Activated CD4-positive, alpha-beta T cell treated with anti-CD3 and anti-CD28 coated beads for 4 hours (primary cell): ENCODE data around the gene EFHD1.
"Not testable (repeated sequence)": the region's sequence is repeated elsewhere in the genome, so short reads cannot be mapped to it uniquely, and the experiment has no call there.

ENCODE experiments used
- DNase-seq, 2 donors: peaks; one replicate each; pipeline ENCODE4 v3.0.0-alpha.2; 2020

Gene EFHD1

DNA sequence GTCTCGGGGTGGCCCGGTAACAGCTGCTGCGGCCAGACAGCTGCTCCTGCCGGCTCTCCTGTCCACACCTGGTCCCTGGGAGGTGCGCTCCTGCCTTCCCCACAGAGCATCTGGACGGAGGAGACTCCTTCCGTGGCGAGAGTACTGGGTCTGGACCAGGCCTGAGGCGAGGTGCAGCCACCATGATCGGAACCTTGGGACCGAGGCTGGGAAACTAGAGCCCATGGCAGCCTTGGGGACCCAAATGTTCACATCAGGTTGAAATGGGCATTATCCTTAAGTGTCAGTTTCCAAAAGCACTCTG lies 64.4 kb downstream of the EFHD1 start:
- DNase-seq, result no peak

DNA sequence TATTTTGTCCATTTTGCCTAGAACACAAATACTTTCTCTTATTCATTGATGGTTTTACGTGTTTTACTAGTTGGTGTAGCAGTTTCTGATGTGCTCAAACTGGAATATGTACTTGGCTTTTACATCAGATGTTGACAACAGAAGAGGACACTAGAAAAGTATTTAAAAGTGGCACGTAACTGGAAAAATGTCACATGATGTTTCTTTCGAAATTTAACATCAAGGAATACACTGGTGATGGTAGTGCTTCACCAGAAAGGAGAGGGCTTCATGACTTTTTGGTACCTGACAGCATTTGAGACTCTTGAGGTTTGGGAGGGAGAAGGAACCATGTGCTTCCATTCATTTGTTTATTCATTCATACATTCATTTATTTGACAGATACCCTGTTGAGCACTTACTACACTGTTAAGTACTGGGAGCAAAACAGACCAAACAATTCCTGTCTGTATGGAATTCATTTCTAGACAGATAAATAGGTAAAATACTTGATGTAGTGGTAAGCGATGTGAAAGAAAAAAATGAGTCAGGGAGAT lies 65.2 kb downstream of the EFHD1 start:
- no peak for DNase-seq

DNA sequence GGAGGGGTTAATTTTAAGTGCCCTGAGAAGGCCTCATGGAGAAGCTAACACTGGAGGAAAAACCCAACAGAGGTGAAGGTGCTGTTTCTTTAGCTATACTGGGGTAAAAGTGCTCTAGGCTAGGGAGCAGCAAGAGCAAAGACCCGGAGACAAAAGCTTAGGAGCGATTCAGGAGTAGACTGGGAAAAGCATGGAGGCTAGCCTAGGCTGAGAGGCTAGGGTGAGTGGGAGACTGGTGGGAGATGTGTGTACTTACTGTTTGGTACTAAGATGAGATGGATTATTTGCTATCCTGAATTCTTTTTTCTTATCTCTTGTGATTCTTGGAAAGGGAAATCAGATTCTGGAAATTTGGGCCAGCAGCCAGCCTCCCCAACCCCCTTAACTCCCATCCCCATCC lies 65.7 kb downstream of the EFHD1 start:
- DNase-seq, result no peak

DNA sequence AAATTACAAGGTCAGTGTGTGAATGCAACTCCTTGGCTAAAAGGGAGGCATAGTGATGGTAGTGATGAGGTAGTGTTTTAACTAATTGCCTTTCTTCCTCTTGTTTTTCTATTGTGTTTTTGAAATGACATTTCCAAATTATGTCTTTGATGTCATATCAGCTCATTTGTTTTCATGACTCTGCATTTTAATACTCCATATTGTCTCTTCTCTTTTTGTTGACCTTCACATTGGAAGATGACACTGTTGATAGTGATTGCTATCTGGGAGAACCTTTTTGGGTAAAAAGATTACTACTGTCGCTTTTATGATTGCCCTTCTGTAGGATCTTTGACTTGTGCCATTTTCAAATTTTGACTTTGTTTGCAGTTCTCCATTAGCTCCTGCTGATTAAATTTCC lies 66.8 kb downstream of the EFHD1 start:
- DNase-seq, result no peak

DNA sequence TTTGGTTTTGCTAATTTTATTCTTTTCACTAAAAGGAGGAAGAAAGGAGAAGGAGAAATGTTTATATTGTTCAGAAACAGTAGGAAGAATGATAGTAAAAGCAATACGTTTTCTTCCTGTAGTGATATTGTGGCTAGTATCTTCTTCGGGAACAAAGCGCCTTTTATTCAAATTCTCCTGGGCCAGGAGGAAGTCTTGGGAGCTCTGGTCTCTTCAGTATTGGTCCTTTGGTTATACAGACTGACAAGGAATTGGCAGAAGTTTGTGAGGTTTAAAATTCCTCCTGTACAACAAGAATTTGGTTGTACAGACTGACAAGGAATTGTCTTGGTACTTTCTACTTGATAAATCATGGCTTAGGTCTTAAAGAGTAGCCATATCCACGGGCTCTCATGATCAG lies 73.7 kb downstream of the EFHD1 start:
- no peak for DNase-seq

DNA sequence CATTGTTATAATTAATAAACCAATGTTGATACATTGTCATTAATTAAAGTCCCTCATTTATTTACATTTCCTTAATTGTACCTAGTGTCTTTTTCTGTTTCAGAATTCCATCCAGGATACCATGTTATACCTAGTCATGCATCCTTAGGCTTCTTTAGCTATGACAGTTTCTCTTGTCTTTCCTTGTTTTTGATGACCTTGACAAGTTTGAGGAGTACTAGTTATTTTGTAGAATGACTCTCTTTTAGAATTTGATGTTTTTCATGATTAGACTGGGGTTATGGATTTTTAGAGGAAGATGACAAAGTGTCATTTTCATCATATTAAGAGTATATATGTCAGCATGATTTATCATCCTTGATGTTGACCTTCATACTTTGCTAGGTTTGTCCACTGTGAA lies 80.1 kb downstream of the EFHD1 start:
- DNase-seq, result no peak

DNA sequence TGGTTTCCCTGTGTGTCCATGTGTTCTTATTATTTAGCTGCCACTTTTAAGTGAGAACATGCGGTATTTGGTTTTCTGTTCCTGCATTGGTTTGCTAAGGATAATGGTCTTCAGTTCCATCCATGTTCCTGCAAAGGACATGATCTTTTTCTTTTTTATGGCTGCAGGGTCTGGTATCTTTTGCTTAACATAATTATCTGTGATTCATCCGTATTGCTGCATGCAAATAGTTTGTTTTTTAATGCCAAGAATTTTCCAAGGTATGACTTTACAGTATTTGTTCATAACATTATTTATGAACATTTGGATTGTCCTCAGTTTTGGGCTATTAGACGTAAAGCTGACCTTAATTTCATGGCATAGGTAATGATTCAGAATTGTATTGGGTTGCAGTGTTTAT lies 81.6 kb downstream of the EFHD1 start:
- DNase-seq, result no peak

DNA sequence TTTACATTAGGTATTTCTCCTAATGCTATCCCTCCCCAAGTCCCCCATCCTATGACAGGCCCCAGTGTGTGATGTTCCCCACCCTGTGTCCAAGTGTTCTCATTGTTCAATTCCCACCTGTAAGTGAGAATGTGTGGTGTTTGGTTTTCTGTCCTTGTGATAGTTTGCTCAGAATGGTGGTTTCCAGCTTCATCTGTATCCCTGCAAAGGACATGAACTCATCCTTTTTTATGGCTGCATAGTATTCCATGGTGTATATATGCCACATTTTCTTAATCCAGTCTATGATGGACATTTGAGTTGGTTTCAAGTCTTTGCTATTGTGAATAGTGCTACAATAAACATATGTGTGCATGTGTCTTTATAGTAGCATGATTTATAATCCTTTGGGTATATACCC lies 86.7 kb downstream of the EFHD1 start:
- not testable (repeated sequence) for DNase-seq

DNA sequence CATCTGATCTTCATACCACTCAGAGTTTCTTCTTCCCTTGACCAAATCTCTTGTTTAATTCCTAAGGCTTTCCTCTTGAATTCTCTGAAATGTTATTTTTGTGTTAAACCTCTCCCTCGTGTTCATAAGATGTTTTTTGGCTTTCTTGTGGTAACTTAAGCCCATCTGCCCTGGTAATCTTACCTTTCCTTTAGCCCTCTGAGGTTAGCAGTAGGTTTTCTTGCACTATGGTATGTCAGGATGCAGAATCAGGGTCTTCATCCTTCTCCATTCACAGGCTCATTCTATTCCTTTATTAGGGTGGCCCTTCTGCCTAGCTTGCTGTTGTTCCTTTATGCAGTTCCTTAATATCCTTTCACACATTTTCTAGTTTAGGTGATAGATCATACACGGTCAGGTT lies 87.9 kb downstream of the EFHD1 start:
- no peak for DNase-seq

DNA sequence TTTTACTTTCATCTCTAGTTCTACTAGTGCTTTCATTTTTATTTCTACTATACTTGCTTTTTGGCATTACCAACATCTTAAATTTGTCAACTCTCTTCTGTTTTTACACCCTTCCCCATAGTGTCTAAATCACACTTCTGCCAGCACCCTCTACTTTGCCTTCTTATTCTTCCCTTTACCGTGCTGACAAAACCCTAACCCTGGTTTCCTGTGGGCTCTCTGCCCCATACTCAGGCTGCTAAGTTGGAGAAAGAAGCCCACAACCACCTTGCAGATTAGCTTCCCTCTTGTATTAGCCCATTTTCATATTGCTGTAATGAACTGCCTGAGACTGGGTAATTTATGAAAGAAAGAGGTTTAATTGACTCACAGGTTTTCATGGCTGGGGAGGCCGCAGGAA lies 88.5 kb downstream of the EFHD1 start:
- no peak for DNase-seq

DNA sequence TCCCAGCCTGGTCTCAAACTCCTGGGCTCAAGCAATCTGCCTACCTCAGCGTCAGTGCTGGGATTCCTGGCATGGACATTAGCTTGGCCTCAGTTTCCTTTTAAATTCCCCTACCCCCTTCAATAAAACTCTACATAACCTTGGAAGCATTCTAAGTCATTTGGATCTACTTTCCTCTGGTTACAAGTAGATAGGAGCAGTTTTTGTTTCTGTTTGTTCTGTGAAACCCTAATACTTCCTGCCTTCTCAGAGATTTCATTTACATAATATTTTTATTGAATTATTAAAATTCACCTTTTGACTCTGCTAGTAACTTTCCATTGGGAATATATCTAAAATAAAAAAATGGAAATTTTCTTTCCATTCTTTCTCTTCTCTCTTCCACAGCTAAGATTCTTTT lies 89.6 kb downstream of the EFHD1 start:
- DNase-seq, result no peak

DNA sequence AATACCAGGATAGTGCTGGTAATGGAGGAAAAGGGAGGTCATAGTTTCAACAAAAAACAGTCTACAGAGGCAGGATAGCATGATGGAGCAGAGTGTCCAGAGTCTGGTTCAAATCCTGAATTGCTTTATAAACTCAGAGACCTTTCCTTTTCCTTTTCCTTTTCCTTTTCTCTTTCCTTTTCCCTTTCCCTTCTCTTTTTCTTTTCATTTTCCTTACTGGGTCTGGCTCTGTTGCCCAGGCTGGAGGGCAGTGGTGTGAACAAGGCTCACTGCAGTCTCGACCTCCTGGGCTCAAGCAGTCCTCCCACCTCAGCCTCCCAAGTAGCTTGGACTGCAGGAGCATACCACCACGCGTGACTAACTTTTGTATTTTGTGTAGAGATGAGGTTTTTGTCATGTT lies 95.4 kb downstream of the EFHD1 start:
- DNase-seq, result no peak

DNA sequence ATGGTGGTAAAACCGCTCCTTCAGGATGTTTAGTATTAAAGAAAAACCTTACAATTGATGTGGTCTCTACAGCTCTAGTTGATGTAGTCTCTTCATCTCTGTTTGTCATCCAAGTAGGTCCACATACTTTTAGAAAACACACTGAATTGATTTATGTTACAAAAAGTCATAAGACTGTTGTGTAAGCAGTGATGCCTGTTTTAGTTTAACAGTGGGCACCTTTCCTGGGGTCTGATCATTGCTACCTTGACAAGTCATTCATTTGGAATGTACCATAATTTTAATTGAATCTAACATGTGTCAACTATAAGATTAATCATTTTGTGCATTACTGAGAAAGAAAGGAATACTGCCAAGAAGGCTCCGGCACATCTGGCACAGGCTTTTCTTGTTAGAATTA lies 98.1 kb downstream of the EFHD1 start:
- no peak for DNase-seq
